Vagina (tissue), 2 donors: ENCODE results near the gene STK24.

Source experiments
- CTCF ChIP-seq, 3 experiments: fragments of 450-650 bp in 2 of 3; fragments of 200-600 bp in 1 of 3; sonication (generic) in 1 of 3; IDR thresholded peaks; one replicate each; pipeline ENCODE4 v1.5.1; 2017 to 2019; ENCODE audit warnings: antibody characterized with exemption in 3 of 3, mild to moderate bottlenecking in 2 of 3, moderate library complexity in 2 of 3
- POLR2A ChIP-seq, 2 donors: fragments of 450-650 bp; IDR thresholded peaks; one replicate each; pipeline ENCODE4 v1.6.1; 2017; ENCODE audit warnings: antibody characterized with exemption in 2 of 2, mild to moderate bottlenecking in 2 of 2, moderate library complexity in 2 of 2
- POLR2AphosphoS5 ChIP-seq, 2 donors: sonication (generic); formaldehyde crosslinking; IDR thresholded peaks; one replicate each; pipeline ENCODE4 v1.9.0; 2017; ENCODE audit warnings: antibody characterized with exemption in 2 of 2, mild to moderate bottlenecking in 2 of 2, low read depth in 1 of 2; ENCODE audit not compliant: insufficient read depth in 1 of 2

GRCh38 chr13:98403076-98403475, 173.8 kb downstream of the STK24 start:
- TF ChIP-seq CTCF (IDR thresholded peaks at IDR 0.05) (no peak), POLR2A (IDR thresholded peaks at IDR 0.05) (no peak), POLR2AphosphoS5 (IDR thresholded peaks at IDR 0.05; ENCODE audit: insufficient read depth in 1 of 2, low read depth in 1 of 2) (no peak)
